ENCODE results near the gene UBE2D4.
"Not testable (repeated sequence)": the region's sequence is repeated elsewhere in the genome, so short reads cannot be mapped to it uniquely, and the experiment has no call there.

The UBE2D4 gene

GRCh38 chr7:43969586-43969985 lies 43.4 kb downstream of the UBE2D4 start:
- DNase-seq: not testable (repeated sequence)

- DNase-seq: not testable (repeated sequence)
Observed at GRCh38 chr7:43970698-43971097, 44.5 kb downstream of the UBE2D4 start.

GRCh38 chr7:43974033-43974573 lies 47.9 kb downstream of the UBE2D4 start:
- not testable (repeated sequence) for DNase-seq

- DNase-seq: not testable (repeated sequence)
Observed at GRCh38 chr7:43974725-43975482, 48.7 kb downstream of the UBE2D4 start.

- DNase-seq: no peak
Observed at GRCh38 chr7:43977525-43977924, 51.3 kb downstream of the UBE2D4 start.

GRCh38 chr7:43978102-43978501 lies 51.9 kb downstream of the UBE2D4 start:
- DNase-seq: not testable (repeated sequence)

- not testable (repeated sequence) for DNase-seq
Observed at GRCh38 chr7:43982848-43983247, 56.6 kb downstream of the UBE2D4 start.

- DNase-seq: not testable (repeated sequence)
Observed at GRCh38 chr7:43983736-43984135, 57.5 kb downstream of the UBE2D4 start.

- DNase-seq: peak; percentile 16
Observed at GRCh38 chr7:43985904-43986864, 59.9 kb downstream of the UBE2D4 start.

- not testable (repeated sequence) for DNase-seq
Observed at GRCh38 chr7:43987476-43987875, 61.2 kb downstream of the UBE2D4 start.

GRCh38 chr7:43990011-43990585 lies 63.9 kb downstream of the UBE2D4 start:
- DNase-seq: not testable (repeated sequence)

GRCh38 chr7:43990829-43991228 lies 64.6 kb downstream of the UBE2D4 start:
- DNase-seq: not testable (repeated sequence)

- not testable (repeated sequence) for DNase-seq
Observed at GRCh38 chr7:43992896-43993295, 66.7 kb downstream of the UBE2D4 start.

GRCh38 chr7:43994681-43995080 lies 68.4 kb downstream of the UBE2D4 start:
- DNase-seq: not testable (repeated sequence)

- DNase-seq: not testable (repeated sequence)
Observed at GRCh38 chr7:43997532-43997931, 71.3 kb downstream of the UBE2D4 start, which contains the start of gene SPDYE1. SPDYE1 (plus strand) TSS chr7:43997897; CDS start chr7:43999950, 2,053 bp downstream.
